Sigmoid colon (tissue), 7 donors: Measurements from ENCODE around the gene STRIP1. TPM values are rescaled to one million over a fixed set of nuclear protein-coding genes. Genes with fewer than 3 reads are reported as not detected.

ENCODE experiments used
- DNase-seq: peaks from one replicate; pipeline ENCODE4 v3.0.0-alpha.2; 2019
- H3K27ac ChIP-seq, 4 donors: fragments of 200-600 bp; sonication (generic); one replicate each; pipeline ENCODE4 v1.5.1; 2016 to 2019; ENCODE audit warnings: mild to moderate bottlenecking in 1 of 4
- H3K27me3 ChIP-seq, 3 donors: fragments of 200-600 bp; sonication (generic); one replicate each; pipeline ENCODE4 v1.5.1; 2019; ENCODE audit warnings: mild to moderate bottlenecking in 1 of 3
- H3K36me3 ChIP-seq, 4 donors: fragments of 200-600 bp; sonication (generic); one replicate each; pipeline ENCODE4 v1.5.1; 2016 to 2019
- H3K4me1 ChIP-seq, 4 donors: fragments of 200-600 bp; sonication (generic); one replicate each; pipeline ENCODE4 v1.5.1; 2017 to 2019
- H3K4me3 ChIP-seq, 4 donors: fragments of 200-600 bp; sonication (generic); one replicate each; pipeline ENCODE4 v1.5.1; 2017 to 2019; ENCODE audit warnings: mild to moderate bottlenecking in 2 of 4, moderate library complexity in 1 of 4
- H3K9me3 ChIP-seq, 4 donors: fragments of 200-600 bp in 3 of 4; sonication (generic) in 3 of 4; one replicate each; pipeline versions ENCODE4 v1.5.1 to v1.6.1; 2013 to 2019
- CTCF ChIP-seq, 4 experiments: fragments of 450-650 bp in 3 of 4; fragments of 200-600 bp in 1 of 4; IDR thresholded peaks; one replicate each; pipeline ENCODE4 v1.5.1; 2016 to 2019; ENCODE audit warnings: antibody characterized with exemption in 4 of 4, mild to moderate bottlenecking in 3 of 4, moderate library complexity in 2 of 4
- EP300 ChIP-seq, 4 donors: sonication (generic); formaldehyde crosslinking; IDR thresholded peaks; one replicate each; pipeline ENCODE4 v1.6.1; 2017; ENCODE audit warnings: antibody characterized with exemption in 4 of 4
- POLR2A ChIP-seq, 2 donors: fragments of 450-650 bp; IDR thresholded peaks; one replicate each; pipeline ENCODE4 v1.6.1; 2016; ENCODE audit warnings: antibody characterized with exemption in 2 of 2, mild to moderate bottlenecking in 2 of 2, moderate library complexity in 2 of 2
- POLR2AphosphoS5 ChIP-seq, 4 donors: sonication (generic); formaldehyde crosslinking; IDR thresholded peaks; one replicate each; pipeline ENCODE4 v1.6.1; 2017; ENCODE audit warnings: antibody characterized with exemption in 4 of 4
- WGBS, 2 donors: extraction: QIAGEN DNeasy Blood & Tissue Kit; methylation state at CpG; one replicate each; pipeline ENCODE4 v1.1.7; 2013; 5-methylcytosine and 5-hydroxymethylcytosine counted together
- intact Hi-C: fragments of 100-400 bp; cut with DNase I; formaldehyde crosslinking; loops from one replicate; pipeline ENCODE4 v1.15.1; 2023
- polyA plus RNA-seq, 3 donors: library from polyadenylated mRNA; stranded (reverse); fragments of 200-250 nt; gene quantifications; one replicate each; pipeline ENCODE4 v1.2.3, GENCODE V29; 2013
- total RNA-seq, 4 donors: library from RNA; depleted of rRNA; stranded (reverse); fragments of >200 nt; gene quantifications; one replicate each; pipeline ENCODE4 v1.1.0, GENCODE V29; 2016
- donor health status: healthy with polysubstance abuse.
- donor health status: Bipolar disorder and iron deficiency.
- donor health status: healthy.

Gene STRIP1
- total and polyA plus RNA-seq, 7 donors: 7.9 to 47.8 (median 32.8) TPM

DNA sequence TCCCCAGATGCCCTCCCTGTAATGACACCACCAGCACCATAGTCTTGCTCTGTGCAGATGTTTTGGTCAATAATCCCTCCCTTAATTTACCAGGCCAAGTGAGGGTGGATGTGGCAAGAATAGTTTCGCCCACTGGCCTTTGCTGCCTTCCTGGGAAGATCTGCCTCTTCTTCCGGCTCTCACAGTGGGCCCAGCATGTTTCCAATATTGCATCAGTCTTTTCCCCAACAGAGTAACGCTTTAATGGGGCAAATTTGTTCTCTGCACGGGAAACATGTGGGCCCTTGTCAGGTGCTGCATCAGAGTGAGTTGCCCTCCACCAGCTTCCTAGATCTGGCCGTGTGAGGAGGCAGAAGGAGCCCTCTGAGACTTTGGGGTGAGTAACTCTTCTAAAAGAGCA lies 48.1 kb downstream of the STRIP1 start:
- H3K4me3 ChIP-seq: no peak overlapping the region
- no peak overlapping the region for H3K27ac ChIP-seq
- H3K4me1 ChIP-seq: peaks cover 0 to 17% (median 13%) of the 10 kb centered on the region in 4 donors
- peaks cover 0 to 9% (median 0%) of the 10 kb centered on the region in 3 donors for H3K27me3 ChIP-seq
- TF ChIP-seq EP300 (IDR thresholded peaks at IDR 0.05): no peak
- TF ChIP-seq POLR2A (IDR thresholded peaks at IDR 0.05): no peak
- no peak for DNase-seq
- intact Hi-C loops: no loop called here
- no peaks in the 10 kb centered on the region for H3K36me3 ChIP-seq
- WGBS, 2 donors: 84 to 93% methylated on average over 5 of the region's 5 CpGs
- H3K9me3 ChIP-seq: no peaks in the 10 kb centered on the region

DNA sequence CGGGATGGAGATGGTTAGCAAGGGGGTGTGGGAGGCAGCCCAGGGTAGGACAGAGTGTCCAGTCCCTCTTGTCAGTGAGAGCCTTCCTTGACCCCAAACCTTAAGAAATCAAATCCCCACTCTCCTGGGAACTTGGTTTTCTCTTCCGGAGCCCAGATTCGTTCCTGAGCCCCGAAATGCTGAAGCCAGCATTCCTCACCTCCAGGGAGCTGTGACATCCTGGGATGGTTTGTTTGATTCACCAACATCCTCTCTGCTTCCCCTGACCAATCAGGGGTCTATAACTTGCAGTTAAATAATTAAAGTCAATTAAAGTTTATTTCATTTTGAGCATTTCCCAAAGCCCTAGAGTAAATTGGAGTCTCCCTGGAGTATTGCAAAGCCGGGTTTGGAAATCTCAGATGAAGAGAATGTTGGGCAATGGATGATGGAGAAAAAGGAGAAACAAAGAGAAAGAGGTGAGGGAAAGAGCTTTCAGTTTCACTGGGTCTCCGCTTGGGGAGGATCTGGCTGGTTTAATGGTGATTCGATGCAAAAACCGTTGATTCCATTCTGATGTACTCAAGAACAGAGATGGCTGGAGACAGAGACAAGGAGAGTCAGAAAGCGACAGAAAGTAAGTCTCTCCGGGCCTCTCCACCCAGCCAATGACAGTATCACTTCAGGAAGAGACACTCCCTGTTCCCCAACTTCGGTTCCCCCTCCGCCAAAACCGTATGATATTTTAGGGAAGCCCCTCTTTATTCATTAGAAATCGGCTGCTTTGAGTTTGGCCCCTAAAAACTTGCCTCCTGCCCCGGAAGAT lies 48.8 kb downstream of the STRIP1 start:
- no peaks in the 10 kb centered on the region for H3K9me3 ChIP-seq
- H3K27ac ChIP-seq: peak overlapping the region; percentile 68 to 85 (median 79)
- TF ChIP-seq EP300 (IDR thresholded peaks at IDR 0.05): no peak
- no peak for TF ChIP-seq POLR2A (IDR thresholded peaks at IDR 0.05)
- peak in 1 of 4 donors; percentile 13 for TF ChIP-seq POLR2AphosphoS5 (IDR thresholded peaks at IDR 0.05)
- no peak for TF ChIP-seq CTCF (IDR thresholded peaks at IDR 0.05)
- no peaks in the 10 kb centered on the region for H3K36me3 ChIP-seq
- peaks cover 0 to 17% (median 13%) of the 10 kb centered on the region in 4 donors for H3K4me1 ChIP-seq
- WGBS, 2 donors: 13 to 23% methylated on average over 15 of the region's 15 CpGs
- intact Hi-C loops: no loop called here
- peak overlapping the region; percentile 59 to 73 (median 62) for H3K4me3 ChIP-seq
- DNase-seq: no peak
- peaks cover 0 to 9% (median 0%) of the 10 kb centered on the region in 3 donors for H3K27me3 ChIP-seq

DNA sequence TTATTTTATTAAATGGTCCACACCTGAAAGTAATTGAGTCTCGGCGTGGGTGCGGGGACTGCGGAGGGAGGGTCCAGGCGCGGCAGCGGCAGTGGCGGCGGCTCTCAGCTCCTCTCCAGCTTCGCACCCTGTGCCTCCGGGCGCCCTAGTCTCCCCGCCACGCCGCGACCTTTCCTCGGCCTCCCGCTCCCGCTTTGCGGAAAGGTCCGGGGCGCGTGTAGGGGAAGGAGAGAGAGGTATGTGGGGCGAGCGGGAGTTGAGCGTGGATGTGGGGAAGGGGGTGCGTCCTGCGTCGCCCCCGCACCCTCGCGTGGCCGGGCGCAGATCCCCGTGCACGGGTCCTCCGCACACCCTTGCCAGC lies 49.4 kb downstream of the STRIP1 start:
- H3K4me1 ChIP-seq: peaks cover 0 to 17% (median 13%) of the 10 kb centered on the region in 4 donors

DNA sequence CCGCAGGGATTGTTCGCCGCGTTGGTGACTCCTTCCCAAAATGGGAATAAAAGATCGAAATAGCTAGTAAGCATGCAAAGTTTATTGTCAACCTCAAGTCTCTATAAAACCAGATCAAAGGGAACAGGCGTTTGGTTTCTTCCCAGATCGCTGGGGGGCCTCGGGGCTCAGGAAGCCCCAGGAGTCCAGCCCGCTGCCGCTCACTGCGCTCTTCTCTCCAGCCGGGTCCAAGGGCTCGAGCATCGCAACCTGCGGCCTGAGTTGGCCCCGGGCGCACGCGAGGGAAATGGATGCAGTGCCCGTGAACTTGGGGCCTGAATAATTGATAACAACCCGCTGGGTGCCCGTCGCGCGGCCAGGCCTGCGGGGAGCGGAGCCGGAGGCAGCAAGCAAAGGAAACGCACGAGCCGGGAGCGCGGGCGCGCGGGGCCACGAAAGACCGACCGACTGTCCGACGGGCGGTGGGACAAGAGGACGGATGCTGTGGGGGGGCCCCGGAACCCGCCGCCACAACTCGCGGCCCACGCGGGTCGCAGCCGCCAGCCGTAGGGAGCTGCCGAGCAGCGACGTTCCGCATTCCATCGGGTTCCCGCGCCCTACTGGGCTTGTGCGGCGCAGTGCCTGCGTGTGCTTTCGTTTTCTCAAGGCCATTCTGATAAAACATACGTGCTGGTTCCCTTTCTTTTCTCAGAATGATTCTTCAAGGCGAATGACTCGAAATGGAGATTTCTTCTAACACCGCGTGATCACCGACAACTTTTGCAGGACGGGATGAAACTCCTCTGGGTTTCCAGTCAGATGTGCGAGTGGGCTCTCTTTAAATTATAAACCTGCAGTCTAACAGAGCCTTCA lies 50.0 kb downstream of the STRIP1 start:
- 1 to 2% methylated on average over 72 of the region's 72 CpGs for WGBS, 2 donors
- TF ChIP-seq POLR2AphosphoS5 (IDR thresholded peaks at IDR 0.05): peak; percentile 18 to 71 (median 63)
- no peak for TF ChIP-seq CTCF (IDR thresholded peaks at IDR 0.05)
- H3K27ac ChIP-seq: peak overlapping the region; percentile 68 to 85 (median 79)
- intact Hi-C loops: no loop called here
- H3K36me3 ChIP-seq: no peaks in the 10 kb centered on the region
- peak; percentile 80 for DNase-seq
- peak overlapping the region; percentile 59 to 73 (median 62) for H3K4me3 ChIP-seq
- no peaks in the 10 kb centered on the region for H3K9me3 ChIP-seq
- H3K4me1 ChIP-seq: peaks cover 0 to 17% (median 13%) of the 10 kb centered on the region in 4 donors
- H3K27me3 ChIP-seq: peaks cover 0 to 9% (median 0%) of the 10 kb centered on the region in 3 donors

More for the DNA sequence above, 49.4 kb downstream of the STRIP1 start:
- Histone ChIP-seq H3K27ac (peak overlapping the region; percentile 68 to 85 (median 79)), H3K36me3 (no peaks in the 10 kb centered on the region), H3K9me3 (no peaks in the 10 kb centered on the region), H3K4me3 (peak overlapping the region; percentile 59 to 73 (median 62)), H3K27me3 (peaks cover 0 to 9% (median 0%) of the 10 kb centered on the region in 3 donors)
- no peak for DNase-seq
- TF ChIP-seq POLR2AphosphoS5 (IDR thresholded peaks at IDR 0.05): no peak
- no peak for TF ChIP-seq CTCF (IDR thresholded peaks at IDR 0.05)
- TF ChIP-seq EP300 (IDR thresholded peaks at IDR 0.05): no peak
- no peak for TF ChIP-seq POLR2A (IDR thresholded peaks at IDR 0.05)
- intact Hi-C loops: no loop called here
- WGBS, 2 donors: 1 to 2% methylated on average over 37 of the region's 37 CpGs

DNA sequence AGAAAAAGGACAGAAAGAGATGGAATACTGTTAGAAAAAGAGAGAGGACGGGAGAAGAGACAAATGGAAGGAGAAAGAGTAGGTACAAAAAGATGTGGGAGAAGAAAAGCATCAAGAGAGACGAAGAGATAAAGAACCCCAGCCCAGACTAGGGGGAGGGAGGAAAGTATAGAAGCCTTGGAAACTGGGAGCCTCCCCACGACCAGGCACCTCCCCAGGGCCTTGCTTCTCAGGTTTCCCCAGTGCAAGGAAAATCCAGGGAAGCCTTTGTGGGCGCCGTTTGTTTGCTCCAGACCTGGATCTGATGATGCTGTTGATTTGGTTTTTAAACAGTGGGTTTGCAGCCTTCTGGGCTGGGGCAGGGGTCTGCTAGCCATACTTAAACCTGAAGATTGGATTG lies 51.2 kb downstream of the STRIP1 start:
- WGBS, 2 donors: 80 to 84% methylated on average over 5 of the region's 5 CpGs
- H3K9me3 ChIP-seq: no peaks in the 10 kb centered on the region
- DNase-seq: no peak
- peak overlapping the region in 2 of 4 donors; percentile 84 to 85 for H3K27ac ChIP-seq
- peaks cover 0 to 17% (median 13%) of the 10 kb centered on the region in 4 donors for H3K4me1 ChIP-seq
- no peak overlapping the region for H3K4me3 ChIP-seq
- H3K27me3 ChIP-seq: peaks cover 0 to 9% (median 0%) of the 10 kb centered on the region in 3 donors
- H3K36me3 ChIP-seq: no peaks in the 10 kb centered on the region
- intact Hi-C loops: loop anchor here (2.0 kb wide), 1 partner anchor 21 kb away; no protein-coding TSS in a partner anchor
- TF ChIP-seq EP300 (IDR thresholded peaks at IDR 0.05) (no peak), POLR2A (IDR thresholded peaks at IDR 0.05) (no peak), CTCF (IDR thresholded peaks at IDR 0.05) (no peak), POLR2AphosphoS5 (IDR thresholded peaks at IDR 0.05) (no peak)
